Mucosa of rectum (tissue), 2 donors: ENCODE measurements around the gene C15orf62.
A peak's percentile ranks its signal among the peaks of the same experiment; 100 is the strongest.

Source experiments
- H3K27ac ChIP-seq, 2 donors: one replicate each; pipeline ENCODE4 v1.7.0; 2013; ENCODE audit warnings: inconsistent platforms in 2 of 2, low read depth in 2 of 2, low read length in 2 of 2
- H3K27me3 ChIP-seq, 2 donors: one replicate each; pipeline ENCODE4 v1.7.0; 2013; ENCODE audit warnings: low read length in 2 of 2; ENCODE audit not compliant: control insufficient read depth in 2 of 2, insufficient read depth in 2 of 2
- H3K36me3 ChIP-seq, 2 donors: one replicate each; pipeline ENCODE4 v1.7.0; 2013; ENCODE audit warnings: low read length in 2 of 2; ENCODE audit not compliant: control insufficient read depth in 2 of 2, insufficient read depth in 2 of 2
- H3K4me1 ChIP-seq, 2 donors: one replicate each; pipeline ENCODE4 v1.7.0; 2013; ENCODE audit warnings: low read length in 2 of 2, mild to moderate bottlenecking in 1 of 2; ENCODE audit not compliant: control insufficient read depth in 2 of 2, insufficient read depth in 2 of 2
- H3K4me3 ChIP-seq, 2 donors: one replicate each; pipeline ENCODE4 v1.7.0; 2013; ENCODE audit warnings: low read length in 2 of 2
- H3K9ac ChIP-seq, 2 donors: one replicate each; pipeline ENCODE4 v1.7.0; 2013; ENCODE audit warnings: low read length in 2 of 2, low read depth in 1 of 2, mild to moderate bottlenecking in 1 of 2
- H3K9me3 ChIP-seq, 2 donors: one replicate each; pipeline ENCODE4 v1.7.0; 2013; ENCODE audit warnings: low read length in 2 of 2; ENCODE audit not compliant: control insufficient read depth in 2 of 2
- donor health status: healthy.
- donor health status: Normal muscosa, but diverticular disease.

Gene C15orf62

GRCh38 chr15:40807888-40808461 lies 38.2 kb downstream of the C15orf62 start:
- Histone ChIP-seq H3K4me3 (peak overlapping the region; percentile 100), H3K36me3 (peaks cover 8 to 17% of the 10 kb centered on the region in 2 donors), H3K27ac (peak overlapping the region; percentile 92 to 98), H3K4me1 (peaks cover 12 to 17% of the 10 kb centered on the region in 2 donors), H3K27me3 (no peaks in the 10 kb centered on the region), H3K9ac (peak overlapping the region; percentile 86 to 93), H3K9me3 (no peaks in the 10 kb centered on the region)

GRCh38 chr15:40808861-40809450 lies 39.2 kb downstream of the C15orf62 start:
- peak overlapping the region in 1 of 2 donors; percentile 100 for H3K4me3 ChIP-seq
- H3K4me1 ChIP-seq, result peaks cover 12 to 17% of the 10 kb centered on the region in 2 donors
- H3K9me3 ChIP-seq, result no peaks in the 10 kb centered on the region
- peaks cover 16 to 25% of the 10 kb centered on the region in 2 donors for H3K36me3 ChIP-seq
- H3K9ac ChIP-seq, result no peak overlapping the region
- H3K27ac ChIP-seq, result no peak overlapping the region
- no peaks in the 10 kb centered on the region for H3K27me3 ChIP-seq

GRCh38 chr15:40812721-40813425 lies 43.1 kb downstream of the C15orf62 start:
- H3K9ac ChIP-seq, result no peak overlapping the region
- H3K27me3 ChIP-seq, result no peaks in the 10 kb centered on the region
- no peaks in the 10 kb centered on the region for H3K9me3 ChIP-seq
- no peak overlapping the region for H3K27ac ChIP-seq
- no peak overlapping the region for H3K4me3 ChIP-seq
- H3K4me1 ChIP-seq, result peaks cover 5 to 7% of the 10 kb centered on the region in 2 donors
- H3K36me3 ChIP-seq, result peaks cover 31 to 40% of the 10 kb centered on the region in 2 donors

GRCh38 chr15:40815042-40815698 lies 45.4 kb downstream of the C15orf62 start:
- no peak overlapping the region for H3K9ac ChIP-seq

GRCh38 chr15:40819048-40819447 lies 49.3 kb downstream of the C15orf62 start:
- Histone ChIP-seq H3K4me3 (no peak overlapping the region), H3K9me3 (no peaks in the 10 kb centered on the region), H3K27ac (no peak overlapping the region), H3K27me3 (no peaks in the 10 kb centered on the region), H3K36me3 (peaks cover 13 to 14% of the 10 kb centered on the region in 2 donors), H3K9ac (no peak overlapping the region), H3K4me1 (peaks cover 3 to 9% of the 10 kb centered on the region in 2 donors)

More at GRCh38 chr15:40815042-40815698, 45.4 kb downstream of the C15orf62 start:
- Histone ChIP-seq H3K27me3 (no peaks in the 10 kb centered on the region), H3K9me3 (no peaks in the 10 kb centered on the region), H3K36me3 (peaks cover 31% of the 10 kb centered on the region in 2 donors), H3K4me3 (no peak overlapping the region), H3K4me1 (no peaks in the 10 kb centered on the region), H3K27ac (no peak overlapping the region)

GRCh38 chr15:40821195-40821594 lies 51.4 kb downstream of the C15orf62 start:
- H3K27me3 ChIP-seq, result no peaks in the 10 kb centered on the region

More at GRCh38 chr15:40821195-40821594, 51.4 kb downstream of the C15orf62 start:
- H3K9ac ChIP-seq, result no peak overlapping the region
- H3K4me1 ChIP-seq, result peaks cover 12 to 29% of the 10 kb centered on the region in 2 donors
- H3K9me3 ChIP-seq, result no peaks in the 10 kb centered on the region
- no peak overlapping the region for H3K4me3 ChIP-seq
- no peak overlapping the region for H3K27ac ChIP-seq
- no peaks in the 10 kb centered on the region for H3K36me3 ChIP-seq
